Epithelial cell of esophagus (primary cell): ENCODE results near the gene CLIC1.

Experiments
- DNase-seq: peaks from one replicate; pipeline ENCODE4 v3.0.0; 2010; ENCODE audit warnings: low read depth
- H3K4me3 ChIP-seq: 2 replicates; pipeline ENCODE4 v1.5.1; 2011; ENCODE audit warnings: mild to moderate bottlenecking, low read length, control low read depth
- TF ChIP-seq, protein P1 (sequence below): IDR thresholded peaks from 2 replicates; pipeline ENCODE4 v1.5.1; 2011; ENCODE audit warnings: low read depth, mild to moderate bottlenecking, low read length, control low read depth, inconsistent platforms; ENCODE audit not compliant: insufficient read depth; ENCODE audit errors: missing control alignments

The CLIC1 gene

DNA sequence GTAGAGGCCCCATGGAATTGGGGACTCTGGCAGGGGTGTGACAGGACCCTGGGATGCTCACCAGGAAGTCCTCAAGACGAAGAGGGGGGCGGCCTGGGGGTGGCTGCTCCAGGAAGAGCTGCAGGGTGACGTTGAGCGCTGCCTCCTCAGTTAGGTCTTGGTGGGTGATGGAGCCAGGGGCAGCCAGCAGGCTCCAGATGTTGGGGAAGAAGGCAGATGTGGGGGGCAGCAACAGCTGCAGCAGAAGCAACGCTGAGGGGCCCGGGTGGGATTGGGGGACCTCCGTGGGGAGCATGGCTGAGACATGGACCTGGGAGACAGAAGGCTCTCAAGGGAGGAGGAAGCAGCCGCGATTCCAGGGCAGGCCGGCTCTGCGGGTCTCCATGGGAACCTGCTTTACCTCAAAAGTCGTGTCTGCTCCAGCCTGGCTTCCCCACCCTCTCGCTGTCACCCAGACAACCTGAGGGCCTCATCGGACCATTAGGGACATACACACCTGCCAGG is 40.2 kb upstream of the CLIC1 start:
- no peak overlapping the region for H3K4me3 ChIP-seq
- no peak for DNase-seq
- TF ChIP-seq, protein P1, sequence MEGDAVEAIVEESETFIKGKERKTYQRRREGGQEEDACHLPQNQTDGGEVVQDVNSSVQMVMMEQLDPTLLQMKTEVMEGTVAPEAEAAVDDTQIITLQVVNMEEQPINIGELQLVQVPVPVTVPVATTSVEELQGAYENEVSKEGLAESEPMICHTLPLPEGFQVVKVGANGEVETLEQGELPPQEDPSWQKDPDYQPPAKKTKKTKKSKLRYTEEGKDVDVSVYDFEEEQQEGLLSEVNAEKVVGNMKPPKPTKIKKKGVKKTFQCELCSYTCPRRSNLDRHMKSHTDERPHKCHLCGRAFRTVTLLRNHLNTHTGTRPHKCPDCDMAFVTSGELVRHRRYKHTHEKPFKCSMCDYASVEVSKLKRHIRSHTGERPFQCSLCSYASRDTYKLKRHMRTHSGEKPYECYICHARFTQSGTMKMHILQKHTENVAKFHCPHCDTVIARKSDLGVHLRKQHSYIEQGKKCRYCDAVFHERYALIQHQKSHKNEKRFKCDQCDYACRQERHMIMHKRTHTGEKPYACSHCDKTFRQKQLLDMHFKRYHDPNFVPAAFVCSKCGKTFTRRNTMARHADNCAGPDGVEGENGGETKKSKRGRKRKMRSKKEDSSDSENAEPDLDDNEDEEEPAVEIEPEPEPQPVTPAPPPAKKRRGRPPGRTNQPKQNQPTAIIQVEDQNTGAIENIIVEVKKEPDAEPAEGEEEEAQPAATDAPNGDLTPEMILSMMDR = no peak

DNA sequence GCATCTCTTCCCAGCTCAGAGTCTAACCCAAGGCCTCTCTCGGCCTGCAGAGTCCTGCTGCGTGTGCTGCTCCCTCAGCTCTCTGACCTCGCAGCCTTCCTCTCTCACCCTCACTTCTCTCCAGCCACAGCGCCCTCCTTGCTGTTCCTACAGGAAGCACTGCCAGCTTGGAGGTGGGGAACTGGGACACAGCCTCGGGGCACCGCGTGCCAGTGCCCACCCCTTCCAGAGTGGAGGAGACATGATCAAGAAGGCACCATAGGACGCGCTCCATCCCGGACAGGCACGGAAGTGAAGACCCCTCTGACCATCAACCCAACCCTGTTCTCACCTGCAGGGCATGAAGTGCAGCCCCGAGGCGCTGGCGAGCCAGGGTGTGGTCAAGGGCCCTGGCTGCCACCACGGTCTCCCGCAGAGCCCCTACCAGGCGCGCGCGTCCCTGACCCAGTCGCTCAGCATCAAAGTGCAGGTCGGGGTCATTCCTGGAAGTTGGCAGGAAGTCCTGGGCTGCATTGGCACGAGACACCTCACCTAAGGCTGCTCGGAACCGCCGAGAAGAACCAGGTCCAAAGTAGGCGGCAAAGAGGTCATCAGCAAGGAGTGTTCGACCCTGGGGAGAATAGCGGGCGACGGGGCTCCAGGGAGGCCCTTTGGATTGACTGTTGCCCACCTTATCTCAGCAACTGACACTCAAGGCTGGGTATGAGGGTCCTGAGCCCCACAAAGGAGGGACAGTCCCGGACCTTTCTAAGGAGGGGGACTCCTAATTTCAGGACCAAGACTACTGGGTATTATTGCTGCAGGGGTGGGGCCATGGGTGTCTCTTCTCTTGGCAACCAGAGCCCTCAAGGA is 39.5 kb upstream of the CLIC1 start:
- H3K4me3 ChIP-seq = no peak overlapping the region
- TF ChIP-seq, protein P1 = no peak
- no peak for DNase-seq

DNA sequence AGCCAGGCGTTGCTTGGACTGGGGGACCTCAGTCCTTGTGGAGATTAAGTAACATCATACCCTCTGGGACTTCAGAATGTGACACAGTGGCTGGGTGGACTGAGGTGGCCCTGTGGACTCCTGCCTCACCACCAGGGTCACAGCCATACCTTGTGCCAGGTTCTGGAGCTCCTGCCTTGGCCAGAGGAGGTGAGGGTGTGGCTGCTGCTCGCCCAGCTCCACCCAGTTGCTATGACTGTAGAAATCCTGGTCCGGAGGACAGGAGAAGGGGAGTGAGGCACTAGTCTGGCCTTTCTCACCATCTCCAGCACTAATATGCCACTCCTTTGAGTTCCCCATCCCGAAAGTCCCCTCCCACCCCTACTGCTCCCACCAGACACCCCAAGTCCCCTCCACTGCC is 38.9 kb upstream of the CLIC1 start:
- peak; percentile 35 for DNase-seq
- TF ChIP-seq, protein P1 = no peak
- no peak overlapping the region for H3K4me3 ChIP-seq

DNA sequence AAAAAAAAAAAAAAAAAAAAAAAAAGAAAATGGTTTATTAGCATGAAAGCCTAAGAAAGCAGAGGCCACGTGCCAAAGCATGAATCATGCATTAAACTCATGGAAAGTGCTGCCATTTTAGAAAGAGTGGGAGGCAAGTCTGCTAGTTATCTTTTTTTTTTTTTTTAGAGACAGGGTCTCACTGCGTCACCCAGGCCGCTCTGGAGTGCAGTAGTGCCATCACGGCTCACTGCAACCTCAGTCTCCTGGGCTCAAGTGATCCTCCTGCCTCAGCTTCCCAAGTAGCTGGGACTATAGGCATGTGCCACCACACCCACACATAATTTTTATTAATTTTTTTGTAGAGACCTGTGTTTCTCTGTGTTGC is 35.6 kb upstream of the CLIC1 start:
- TF ChIP-seq, protein P1 = no peak
- no peak for DNase-seq
- H3K4me3 ChIP-seq = no peak overlapping the region

DNA sequence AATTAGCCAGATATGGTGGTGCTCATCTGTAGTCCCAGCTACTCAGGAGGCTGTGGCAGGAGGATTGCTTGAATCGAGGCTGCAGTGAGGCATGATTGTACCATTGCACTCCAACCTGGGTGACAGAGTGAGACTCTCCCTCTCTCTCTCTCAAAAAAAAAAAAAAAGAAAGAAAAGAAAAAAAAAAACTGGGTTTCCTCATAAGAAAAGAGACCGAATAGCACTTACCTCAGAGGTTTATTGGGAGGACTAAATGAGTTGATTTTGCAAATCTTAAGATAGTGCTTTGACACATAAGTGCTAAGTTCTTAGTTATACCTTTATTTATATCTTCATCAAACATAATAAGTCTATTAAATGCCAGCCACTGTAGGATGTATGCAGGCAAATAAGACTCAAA is 34.5 kb upstream of the CLIC1 start:
- no peak for DNase-seq
- TF ChIP-seq, protein P1 = no peak
- no peak overlapping the region for H3K4me3 ChIP-seq

DNA sequence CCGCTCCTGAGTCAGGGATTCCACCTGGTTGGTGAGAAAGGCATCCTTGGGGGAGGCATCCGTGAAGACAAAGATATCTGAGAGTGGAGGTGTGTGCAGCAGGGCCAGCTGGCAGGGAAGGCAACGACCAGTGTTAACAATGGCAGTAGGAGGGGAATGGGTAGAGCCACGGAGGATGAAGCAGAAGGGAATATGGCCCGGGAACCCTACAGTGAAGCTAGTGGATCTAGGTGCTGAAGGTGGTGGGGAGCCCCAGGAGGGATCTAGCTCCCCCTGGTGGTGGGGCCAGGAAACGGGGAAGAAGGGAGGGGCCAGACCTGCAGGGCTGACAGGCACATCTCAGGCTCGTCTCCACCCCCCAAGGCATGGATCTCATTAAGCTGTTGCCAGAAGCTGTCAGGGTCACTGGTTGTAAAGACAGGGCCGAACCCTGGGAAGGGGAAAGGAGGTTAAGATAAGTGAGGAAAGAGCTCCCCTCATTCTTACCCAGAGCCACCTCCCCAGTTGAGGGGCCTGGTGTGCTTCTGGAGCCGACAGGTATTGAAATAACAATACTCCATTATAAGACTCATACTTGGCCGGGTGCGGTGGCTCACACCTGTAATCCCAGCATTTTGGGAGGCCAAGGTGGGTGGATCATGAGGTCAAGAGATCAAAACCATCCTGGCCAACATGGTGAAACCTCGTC is 33.5 kb upstream of the CLIC1 start:
- H3K4me3 ChIP-seq = no peak overlapping the region
- peak; percentile 83 for DNase-seq
- TF ChIP-seq, protein P1 = peak; percentile 85
